ENCODE data around the gene HSPB6.

HSPB6 gene

DNA sequence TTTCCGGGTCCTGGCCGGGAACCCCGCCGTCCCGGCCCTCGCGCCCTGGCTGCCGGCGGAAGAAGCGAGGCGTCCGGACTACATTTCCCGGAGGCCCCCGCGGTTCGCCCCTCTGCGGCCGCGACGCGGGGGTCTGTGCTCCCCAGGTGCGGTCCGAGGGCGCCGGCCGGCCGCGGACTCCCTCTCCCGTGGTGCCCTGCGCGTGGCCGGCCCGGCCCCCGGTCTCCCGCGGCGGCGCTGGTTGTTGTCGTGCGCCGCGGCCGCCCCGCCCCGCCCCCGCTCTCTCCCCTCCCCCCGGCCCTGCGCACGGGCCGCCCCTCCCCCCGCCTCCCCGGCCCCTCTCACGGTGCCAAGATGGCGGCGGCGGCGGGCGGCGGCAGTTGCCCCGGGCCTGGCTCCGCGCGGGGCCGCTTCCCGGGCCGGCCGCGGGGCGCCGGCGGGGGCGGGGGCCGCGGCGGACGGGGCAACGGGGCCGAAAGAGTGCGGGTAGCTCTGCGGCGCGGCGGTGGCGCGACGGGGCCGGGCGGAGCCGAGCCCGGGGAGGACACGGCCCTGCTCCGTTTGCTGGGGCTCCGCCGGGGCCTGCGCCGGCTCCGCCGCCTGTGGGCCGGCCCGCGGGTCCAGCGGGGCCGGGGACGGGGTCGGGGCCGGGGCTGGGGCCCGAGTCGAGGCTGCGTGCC is 39.0 kb downstream of the HSPB6 start, which contains the start of gene KMT2B:
Gene KMT2B, plus strand, starts transcription at position 339 of the 680 bp plus-strand sequence. Its CDS starts 16 bp downstream, at position 355.
- no peak for DNase-seq (ENCODE audit: low read depth in 3 of 3, low spot score in 1 of 3)

DNA sequence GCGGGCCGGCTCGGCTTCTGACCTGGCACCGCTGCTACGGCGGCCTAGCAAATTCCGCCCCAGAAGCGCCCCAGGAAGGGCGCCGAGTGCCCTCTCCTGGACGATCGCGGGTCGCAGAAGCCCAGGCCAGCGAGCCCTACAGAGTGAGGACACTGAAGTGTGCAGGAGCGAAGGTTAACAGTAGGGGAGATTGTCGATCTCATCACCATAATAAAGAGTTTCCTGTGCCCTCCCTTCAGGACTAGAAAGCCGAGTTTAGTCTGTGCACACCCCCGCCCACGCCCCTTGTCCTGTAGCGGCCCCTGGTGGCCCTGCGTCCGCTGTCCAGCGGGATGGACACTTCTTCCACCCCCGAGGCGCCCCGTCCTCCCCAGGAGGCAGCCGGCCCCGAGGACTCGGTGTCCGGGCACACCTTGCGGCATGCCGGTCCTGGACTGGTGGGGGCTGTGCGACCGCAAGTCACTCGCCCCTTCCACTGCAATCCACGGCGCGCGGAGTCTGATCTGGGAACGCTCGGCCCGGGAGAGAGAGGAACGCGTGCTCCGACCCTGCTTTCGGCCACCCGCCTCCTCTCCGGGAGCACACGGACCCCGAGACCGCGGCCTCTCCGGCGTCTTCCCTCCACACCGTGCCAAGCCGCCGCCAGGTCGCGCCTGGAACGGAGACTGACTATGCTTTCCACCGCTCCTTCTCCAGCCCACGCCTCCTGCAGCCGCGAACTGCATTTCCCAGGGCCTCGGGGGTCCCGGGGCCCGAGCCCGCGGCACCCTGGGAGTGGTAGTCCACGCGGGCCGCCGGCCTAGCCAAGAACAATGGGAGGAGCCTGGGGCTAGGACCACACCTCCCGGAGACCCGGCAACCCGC is 39.8 kb downstream of the HSPB6 start:
- DNase-seq (ENCODE audit: low read depth in 3 of 3, low spot score in 1 of 3) = peak; percentile 89 to 93 (median 93)

DNA sequence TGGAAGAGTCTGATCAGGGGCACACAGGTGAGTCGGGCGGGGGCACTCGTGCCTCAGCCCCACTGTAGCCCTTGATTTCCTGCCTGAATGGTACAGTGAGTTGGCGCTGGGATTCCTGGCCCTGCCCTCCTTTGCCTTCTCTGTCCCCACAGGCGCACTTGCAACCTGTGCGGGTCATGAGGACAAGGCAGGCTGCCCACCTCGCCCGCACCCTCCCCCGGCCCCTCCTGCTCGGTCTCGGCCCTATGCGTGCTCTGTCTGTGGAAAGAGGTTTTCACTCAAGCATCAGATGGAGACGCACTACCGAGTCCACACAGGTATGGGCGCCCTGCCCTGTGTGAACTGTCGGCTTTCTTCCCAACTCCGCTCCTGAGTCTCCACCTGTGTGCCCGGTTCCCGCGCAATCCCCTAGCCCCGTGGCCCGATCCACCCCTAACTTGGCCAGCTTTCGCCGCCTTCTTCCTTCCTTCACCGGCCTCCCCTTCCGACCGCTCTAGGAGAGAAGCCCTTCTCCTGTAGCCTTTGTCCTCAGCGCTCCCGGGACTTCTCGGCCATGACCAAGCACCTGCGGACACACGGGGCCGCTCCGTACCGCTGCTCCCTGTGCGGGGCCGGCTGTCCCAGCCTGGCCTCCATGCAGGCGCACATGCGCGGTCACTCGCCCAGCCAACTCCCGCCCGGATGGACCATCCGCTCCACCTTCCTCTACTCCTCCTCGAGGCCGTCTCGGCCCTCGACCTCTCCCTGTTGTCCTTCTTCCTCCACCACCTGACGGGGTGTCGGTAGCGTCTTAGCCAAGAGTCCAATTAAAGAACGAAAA is 40.6 kb downstream of the HSPB6 start:
- no peak for DNase-seq (ENCODE audit: low read depth in 3 of 3, low spot score in 1 of 3)

DNA sequence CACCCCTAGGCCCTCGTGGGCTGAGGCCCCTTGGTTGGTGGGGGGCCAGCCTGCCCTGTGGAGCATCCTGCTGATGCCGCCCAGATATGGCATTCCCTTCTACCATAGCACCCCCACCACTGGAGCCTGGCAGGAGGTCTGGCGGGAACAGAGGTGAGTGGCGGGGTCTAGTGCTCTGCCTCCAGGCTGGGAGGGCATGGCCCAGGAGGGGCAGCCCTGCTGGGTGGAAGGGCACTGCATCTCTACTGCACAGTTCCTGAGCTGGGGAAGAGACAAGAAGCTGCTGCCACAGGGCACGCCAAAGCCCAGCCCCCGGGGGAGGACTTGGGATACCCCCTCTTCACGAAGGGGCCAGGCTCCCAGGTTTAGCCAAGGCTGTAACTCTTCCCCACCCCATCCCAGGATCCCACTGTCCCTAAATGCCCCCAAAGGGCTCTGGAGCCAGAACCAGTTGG is 41.4 kb downstream of the HSPB6 start:
- no peak for DNase-seq (ENCODE audit: low read depth in 3 of 3, low spot score in 1 of 3)

DNA sequence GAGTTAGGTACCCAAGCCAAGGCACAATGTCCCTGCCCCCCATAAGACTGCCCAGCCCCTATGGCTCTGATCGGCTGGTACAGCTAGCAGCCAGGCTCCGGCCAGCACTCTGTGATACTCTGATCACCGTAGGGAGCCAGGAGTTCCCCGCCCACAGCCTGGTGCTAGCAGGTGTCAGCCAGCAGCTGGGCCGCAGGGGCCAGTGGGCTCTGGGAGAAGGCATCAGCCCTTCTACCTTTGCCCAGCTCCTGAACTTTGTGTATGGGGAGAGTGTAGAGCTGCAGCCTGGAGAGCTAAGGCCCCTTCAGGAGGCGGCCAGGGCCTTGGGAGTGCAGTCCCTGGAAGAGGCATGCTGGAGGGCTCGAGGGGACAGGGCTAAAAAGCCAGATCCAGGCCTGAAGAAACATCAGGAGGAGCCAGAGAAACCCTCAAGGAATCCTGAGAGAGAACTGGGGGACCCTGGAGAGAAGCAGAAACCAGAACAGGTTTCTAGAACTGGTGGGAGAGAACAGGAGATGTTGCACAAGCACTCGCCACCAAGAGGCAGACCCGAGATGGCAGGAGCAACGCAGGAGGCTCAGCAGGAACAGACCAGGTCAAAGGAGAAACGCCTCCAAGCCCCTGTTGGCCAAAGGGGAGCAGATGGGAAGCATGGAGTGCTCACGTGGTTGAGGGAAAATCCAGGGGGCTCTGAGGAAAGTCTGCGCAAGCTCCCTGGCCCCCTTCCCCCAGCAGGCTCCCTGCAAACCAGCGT is 42.1 kb downstream of the HSPB6 start:
- no peak for DNase-seq (ENCODE audit: low read depth in 3 of 3, low spot score in 1 of 3)

DNA sequence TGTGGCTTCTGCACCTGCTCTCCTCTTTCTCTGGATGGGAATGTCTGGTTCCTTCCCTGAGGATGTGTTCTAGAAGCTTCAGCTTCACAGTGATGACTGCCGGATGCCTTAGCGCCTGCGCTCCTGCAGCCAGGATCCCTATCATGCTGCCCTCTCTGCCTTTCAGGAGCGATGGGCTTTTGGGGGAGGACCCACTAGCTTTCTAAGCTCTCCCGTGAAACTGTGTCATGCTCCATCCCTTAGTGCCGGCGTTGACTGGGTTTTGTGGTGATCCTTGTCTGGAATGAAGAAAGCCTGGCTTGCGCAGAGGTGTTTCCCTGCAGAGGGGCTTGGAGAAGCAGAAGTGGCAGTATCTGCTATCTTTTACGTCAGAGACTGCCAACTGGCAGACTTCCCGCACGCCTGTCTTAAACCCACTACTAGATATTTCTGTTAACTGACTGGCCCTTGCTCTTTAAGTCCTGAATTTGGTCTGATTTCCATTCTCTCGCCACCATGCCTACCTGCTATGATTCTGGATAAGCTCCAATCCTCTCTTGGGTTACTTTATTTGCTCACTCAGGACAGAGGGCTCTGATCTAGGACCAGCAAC is 42.8 kb downstream of the HSPB6 start:
- DNase-seq (ENCODE audit: low read depth in 3 of 3, low spot score in 1 of 3) = no peak

DNA sequence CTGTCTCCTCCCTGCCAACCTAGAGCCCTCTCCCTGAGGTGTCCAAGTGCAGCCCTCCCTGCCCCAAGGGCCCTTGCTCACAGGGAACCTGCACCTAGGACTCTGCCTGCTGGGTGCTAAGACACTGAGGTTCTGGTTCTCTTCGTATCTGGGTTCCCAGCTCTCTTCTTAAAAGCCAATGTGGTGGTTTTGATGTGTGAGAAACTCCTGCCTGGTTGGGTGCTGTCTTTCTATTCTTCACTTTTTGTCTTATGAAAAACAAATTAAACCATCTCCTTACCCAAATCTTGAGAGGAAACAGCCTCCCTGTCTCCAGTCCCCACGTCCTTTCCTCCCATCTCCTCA is 43.4 kb downstream of the HSPB6 start:
- no peak for DNase-seq (ENCODE audit: low read depth in 3 of 3, low spot score in 1 of 3)

DNA sequence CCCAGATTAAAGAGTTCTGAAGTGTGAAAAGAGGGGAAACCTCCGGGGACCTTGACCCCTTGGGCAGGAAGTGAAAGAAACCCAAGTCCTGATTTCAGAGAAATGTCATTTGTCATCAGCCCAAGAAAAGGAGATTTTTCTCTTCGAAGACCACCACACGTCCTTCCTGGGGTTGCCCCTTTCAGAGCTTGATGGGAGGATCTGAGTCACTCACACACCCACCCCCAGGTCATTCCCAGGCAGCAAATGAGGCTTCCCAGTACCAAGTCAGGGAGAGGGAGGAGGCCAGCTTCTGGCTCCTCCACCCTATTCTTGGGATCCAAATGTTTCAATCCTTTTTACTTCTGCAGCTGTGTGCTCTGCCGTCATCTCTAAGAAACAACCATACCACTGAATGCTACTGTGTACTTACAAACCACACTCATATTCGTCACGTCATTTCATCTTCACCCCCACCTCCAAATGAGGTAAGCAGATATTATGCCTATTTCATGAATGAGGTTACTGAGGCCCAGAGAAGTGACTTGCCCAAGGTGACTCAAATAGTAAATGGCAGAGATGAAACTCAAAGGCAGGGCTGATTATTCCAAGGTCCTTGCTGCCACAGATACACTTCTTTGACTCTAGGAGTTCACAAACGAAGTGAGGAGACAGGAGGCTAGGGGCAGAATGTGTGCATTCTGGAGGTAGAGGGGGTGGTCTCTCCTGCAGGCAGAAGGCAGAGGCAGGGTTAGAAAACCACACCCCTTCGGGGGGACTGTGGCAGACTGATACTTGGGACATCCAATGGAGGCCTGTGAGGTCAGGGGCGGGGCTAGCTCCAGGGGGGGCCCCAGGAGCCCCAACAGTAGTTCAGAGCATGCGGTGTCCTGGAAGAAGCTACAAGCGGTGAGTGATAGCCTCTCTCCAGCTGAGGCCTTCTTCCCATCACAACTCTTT is 44.0 kb downstream of the HSPB6 start:
- DNase-seq (ENCODE audit: low read depth in 3 of 3, low spot score in 1 of 3) = no peak

DNA sequence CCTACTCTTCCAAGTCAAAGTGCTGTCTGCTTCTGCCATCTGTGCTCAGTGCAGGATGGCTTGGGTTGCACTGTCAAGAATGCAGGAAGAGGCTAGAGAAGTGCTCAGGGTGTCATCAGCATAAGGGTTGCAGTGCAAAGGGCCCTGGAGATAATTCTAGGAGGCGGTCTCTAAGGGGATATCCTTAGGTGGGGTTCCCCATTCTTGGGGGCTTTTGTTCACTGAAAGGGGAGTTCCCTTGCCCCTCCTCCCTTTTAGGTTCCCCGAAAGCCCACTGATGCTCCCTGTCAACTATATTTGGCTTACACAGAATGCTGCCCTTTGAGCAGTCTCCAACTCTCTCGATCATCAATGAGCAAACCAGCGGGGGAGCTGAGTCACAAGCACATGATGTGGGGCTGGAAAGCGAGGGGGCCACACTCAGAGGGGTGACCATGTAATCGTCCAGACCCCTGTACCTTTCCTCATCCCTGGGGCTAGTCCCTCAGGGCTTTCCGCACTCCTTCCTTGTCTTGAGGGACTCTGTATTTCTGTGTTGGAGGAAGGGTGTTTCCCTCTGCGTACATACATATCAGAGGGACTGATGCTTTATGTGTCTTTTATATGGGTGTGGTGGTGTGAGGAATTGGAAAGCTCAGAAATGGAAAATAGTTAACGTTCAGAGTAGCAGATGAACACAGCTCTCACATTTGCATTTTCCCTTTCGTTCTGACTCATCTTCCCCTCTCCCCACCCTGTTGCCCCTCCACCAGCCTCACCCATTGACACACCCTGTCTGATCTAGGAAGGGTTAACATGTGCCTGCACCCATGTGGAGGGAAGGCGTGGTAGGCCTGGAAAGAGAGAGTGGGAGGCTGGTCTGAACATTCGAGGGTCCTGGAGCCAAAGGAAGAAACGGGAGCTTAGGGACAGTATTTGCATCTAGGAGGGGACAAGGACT is 45.8 kb downstream of the HSPB6 start:
- peak in 1 of 3 donors; percentile 32 for DNase-seq (ENCODE audit: low read depth in 3 of 3, low spot score in 1 of 3)

DNA sequence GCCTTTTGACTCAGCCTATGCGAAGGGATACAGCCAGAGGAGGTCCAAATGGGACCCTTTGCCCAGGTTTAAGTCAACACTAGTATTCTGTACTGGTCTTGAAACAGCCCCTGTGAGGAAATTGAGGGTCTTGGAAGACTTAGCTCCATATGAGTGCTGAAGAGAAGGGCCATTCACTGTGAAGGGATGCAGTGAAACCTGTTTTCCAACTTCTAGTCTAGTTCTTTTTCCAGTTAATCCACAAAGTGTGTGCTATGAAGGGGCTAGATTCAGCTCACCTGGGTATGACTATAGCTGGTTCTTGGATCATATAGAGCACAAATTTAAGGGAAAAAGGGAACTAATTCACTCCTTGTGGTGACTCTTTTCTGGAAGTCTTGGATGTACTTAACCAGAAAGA is 48.4 kb downstream of the HSPB6 start:
- no peak for DNase-seq (ENCODE audit: low read depth in 3 of 3, low spot score in 1 of 3)

Measured in stimulated activated CD4-positive, alpha-beta T cell treated with anti-CD3 and anti-CD28 coated beads, TNF-alpha, amount 100 ng/mL, for 1 hour (primary cell).